ENCODE measurements around the gene NCAPG. TPM values are rescaled to one million over a fixed set of nuclear protein-coding genes. Genes with fewer than 3 reads are reported as not detected.

The NCAPG gene
- total RNA-seq, result 10 to 100 TPM; 77.7 to 82.3 TPM

- no peaks in the 10 kb centered on the region for H3K27me3 Mint-ChIP-seq
- no peaks in the 10 kb centered on the region for H3K9me3 Mint-ChIP-seq
- ChIA-PET POLR2A (interaction anchor here (0.6 to 6.2 kb wide), 26 partner anchors 10 to 298 kb away, joined by 3 to 76 read pairs (median 4); partner anchors contain the start of genes LAP3, LCORL, MED28 and QDPR), CTCF (interaction anchor here (1.4 to 4.2 kb wide), 6 partner anchors 12 to 262 kb away, joined by 4 to 44 read pairs (median 8); partner anchors contain the start of genes LAP3 and MED28)
- H3K4me1 Mint-ChIP-seq, result peaks cover 57% of the 10 kb centered on the region
- peak within 1 kb of the TSS; percentile 96 for H3K27ac Mint-ChIP-seq
- peak within 1 kb of the TSS; percentile 91 for H3K4me3 Mint-ChIP-seq
- DNase-seq, result peak; percentile 99
- H3K36me3 Mint-ChIP-seq (ENCODE audit: low read depth), result peaks cover 72% of the 10 kb centered on the region
These were observed at the start of gene NCAPG, which contains the start of gene DCAF16 for GRCh38 chr4:17810260-17811077. NCAPG (plus strand) TSS chr4:17810979; CDS start chr4:17811078, 99 bp downstream. DCAF16 (minus strand) TSS chr4:17810757; CDS start chr4:17804141, 6,616 bp downstream.

GRCh38 chr4:17761062-17761461, 49.7 kb upstream of the NCAPG start:
- ChIA-PET CTCF (no interaction called here), POLR2A (no interaction called here)
- H3K9me3 Mint-ChIP-seq, result peaks cover 3% of the 10 kb centered on the region
- no peak overlapping the region for H3K27ac Mint-ChIP-seq
- H3K36me3 Mint-ChIP-seq (ENCODE audit: low read depth), result no peaks in the 10 kb centered on the region
- no peak overlapping the region for H3K4me3 Mint-ChIP-seq
- H3K27me3 Mint-ChIP-seq, result peaks cover 4% of the 10 kb centered on the region
- DNase-seq, result no peak
- H3K4me1 Mint-ChIP-seq, result peaks cover 2% of the 10 kb centered on the region

- H3K27ac Mint-ChIP-seq, result no peak overlapping the region
- POLR2A ChIA-PET, result no interaction called here
- H3K9me3 Mint-ChIP-seq, result peaks cover 7% of the 10 kb centered on the region
- H3K4me3 Mint-ChIP-seq, result no peak overlapping the region
- peaks cover 2% of the 10 kb centered on the region for H3K4me1 Mint-ChIP-seq
- no peak for DNase-seq
- no peaks in the 10 kb centered on the region for H3K36me3 Mint-ChIP-seq (ENCODE audit: low read depth)
- CTCF ChIA-PET, result no interaction called here
- H3K27me3 Mint-ChIP-seq, result peaks cover 2% of the 10 kb centered on the region
These were observed 48.1 kb upstream of the NCAPG start for GRCh38 chr4:17762726-17763125.

GRCh38 chr4:17763416-17763815, 47.4 kb upstream of the NCAPG start:
- H3K36me3 Mint-ChIP-seq (ENCODE audit: low read depth), result no peaks in the 10 kb centered on the region
- no peak overlapping the region for H3K27ac Mint-ChIP-seq
- no peaks in the 10 kb centered on the region for H3K27me3 Mint-ChIP-seq
- POLR2A ChIA-PET, result no interaction called here
- H3K4me3 Mint-ChIP-seq, result no peak overlapping the region
- peaks cover 7% of the 10 kb centered on the region for H3K9me3 Mint-ChIP-seq
- DNase-seq, result no peak
- CTCF ChIA-PET, result no interaction called here
- peaks cover 2% of the 10 kb centered on the region for H3K4me1 Mint-ChIP-seq

GRCh38 chr4:17763931-17764330, 46.8 kb upstream of the NCAPG start:
- ChIA-PET CTCF (no interaction called here), POLR2A (no interaction called here)
- Mint-ChIP-seq H3K4me3 (no peak overlapping the region), H3K27me3 (no peaks in the 10 kb centered on the region), H3K9me3 (peaks cover 7% of the 10 kb centered on the region), H3K27ac (no peak overlapping the region), H3K36me3 (ENCODE audit: low read depth) (no peaks in the 10 kb centered on the region), H3K4me1 (peaks cover 2% of the 10 kb centered on the region)
- DNase-seq, result no peak

GRCh38 chr4:17765514-17766286, 45.1 kb upstream of the NCAPG start:
- ChIA-PET CTCF (no interaction called here), POLR2A (no interaction called here)
- DNase-seq, result no peak
- Mint-ChIP-seq H3K4me3 (no peak overlapping the region), H3K4me1 (peaks cover 2% of the 10 kb centered on the region), H3K9me3 (peaks cover 7% of the 10 kb centered on the region), H3K27ac (no peak overlapping the region), H3K27me3 (no peaks in the 10 kb centered on the region), H3K36me3 (ENCODE audit: low read depth) (no peaks in the 10 kb centered on the region)

- Mint-ChIP-seq H3K9me3 (peaks cover 7% of the 10 kb centered on the region), H3K27me3 (no peaks in the 10 kb centered on the region), H3K4me1 (peaks cover 2% of the 10 kb centered on the region), H3K4me3 (no peak overlapping the region), H3K27ac (no peak overlapping the region), H3K36me3 (ENCODE audit: low read depth) (no peaks in the 10 kb centered on the region)
- DNase-seq, result no peak
- ChIA-PET POLR2A (no interaction called here), CTCF (no interaction called here)
These were observed 43.8 kb upstream of the NCAPG start for GRCh38 chr4:17766826-17767458.

- H3K27me3 Mint-ChIP-seq, result no peaks in the 10 kb centered on the region
- H3K4me1 Mint-ChIP-seq, result peaks cover 2% of the 10 kb centered on the region
- no peaks in the 10 kb centered on the region for H3K36me3 Mint-ChIP-seq (ENCODE audit: low read depth)
- POLR2A ChIA-PET, result no interaction called here
- no peak for DNase-seq
- H3K9me3 Mint-ChIP-seq, result peaks cover 7% of the 10 kb centered on the region
- H3K4me3 Mint-ChIP-seq, result no peak overlapping the region
- CTCF ChIA-PET, result no interaction called here
- no peak overlapping the region for H3K27ac Mint-ChIP-seq
These were observed 41.2 kb upstream of the NCAPG start for GRCh38 chr4:17769406-17770174.

GRCh38 chr4:17770845-17771244, 39.9 kb upstream of the NCAPG start:
- POLR2A ChIA-PET, result no interaction called here
- CTCF ChIA-PET, result interaction anchor here (0.6 kb wide), 1 partner anchor 194 kb away, joined by 3 read pairs; no protein-coding TSS in a partner anchor
- H3K36me3 Mint-ChIP-seq (ENCODE audit: low read depth), result no peaks in the 10 kb centered on the region
- peaks cover 6% of the 10 kb centered on the region for H3K9me3 Mint-ChIP-seq
- H3K27ac Mint-ChIP-seq, result no peak overlapping the region
- H3K4me3 Mint-ChIP-seq, result no peak overlapping the region
- H3K27me3 Mint-ChIP-seq, result no peaks in the 10 kb centered on the region
- H3K4me1 Mint-ChIP-seq, result peaks cover under 1% of the 10 kb centered on the region
- DNase-seq, result no peak

- ChIA-PET CTCF (interaction anchor here (0.6 kb wide), 1 partner anchor 193 kb away, joined by 3 read pairs; no protein-coding TSS in a partner anchor), POLR2A (no interaction called here)
- H3K27ac Mint-ChIP-seq, result no peak overlapping the region
- H3K27me3 Mint-ChIP-seq, result no peaks in the 10 kb centered on the region
- no peak for DNase-seq
- no peaks in the 10 kb centered on the region for H3K36me3 Mint-ChIP-seq (ENCODE audit: low read depth)
- peaks cover under 1% of the 10 kb centered on the region for H3K9me3 Mint-ChIP-seq
- H3K4me3 Mint-ChIP-seq, result no peak overlapping the region
- no peaks in the 10 kb centered on the region for H3K4me1 Mint-ChIP-seq
These were observed 39.4 kb upstream of the NCAPG start for GRCh38 chr4:17771284-17771908.

- no peaks in the 10 kb centered on the region for H3K9me3 Mint-ChIP-seq
- CTCF ChIA-PET, result no interaction called here
- no peak for DNase-seq
- H3K4me3 Mint-ChIP-seq, result no peak overlapping the region
- peaks cover 6% of the 10 kb centered on the region for H3K27me3 Mint-ChIP-seq
- no peaks in the 10 kb centered on the region for H3K36me3 Mint-ChIP-seq (ENCODE audit: low read depth)
- no peak overlapping the region for H3K27ac Mint-ChIP-seq
- no peaks in the 10 kb centered on the region for H3K4me1 Mint-ChIP-seq
- POLR2A ChIA-PET, result no interaction called here
These were observed 37.6 kb upstream of the NCAPG start for GRCh38 chr4:17773135-17773698.

- ChIA-PET POLR2A (no interaction called here), CTCF (no interaction called here)
- Mint-ChIP-seq H3K27ac (no peak overlapping the region), H3K4me1 (peaks cover 8% of the 10 kb centered on the region), H3K9me3 (no peaks in the 10 kb centered on the region), H3K4me3 (no peak overlapping the region), H3K36me3 (ENCODE audit: low read depth) (no peaks in the 10 kb centered on the region), H3K27me3 (peaks cover 40% of the 10 kb centered on the region)
- DNase-seq, result no peak
These were observed 32.3 kb upstream of the NCAPG start for GRCh38 chr4:17778431-17778830.
